HG02571 (cell line): ENCODE data around the gene PLCH1.

Experiments
- ATAC-seq: cut with Tn5 transposase; IDR thresholded peaks from one replicate; pipeline ENCODE4 v1.9.1; 2021; ENCODE audit warnings: mild to moderate bottlenecking, moderate library complexity; ENCODE audit not compliant: unreplicated experiment

PLCH1 gene

GRCh38 chr3:155491696-155492095, 253.2 kb downstream of the PLCH1 start:
- no peak for ATAC-seq

GRCh38 chr3:155488671-155489070, 256.2 kb downstream of the PLCH1 start:
- ATAC-seq = no peak

- ATAC-seq = no peak
Observed at GRCh38 chr3:155485897-155486296, 259.0 kb downstream of the PLCH1 start.

- ATAC-seq = no peak
Observed at GRCh38 chr3:155481591-155481990, 263.3 kb downstream of the PLCH1 start.

DNA sequence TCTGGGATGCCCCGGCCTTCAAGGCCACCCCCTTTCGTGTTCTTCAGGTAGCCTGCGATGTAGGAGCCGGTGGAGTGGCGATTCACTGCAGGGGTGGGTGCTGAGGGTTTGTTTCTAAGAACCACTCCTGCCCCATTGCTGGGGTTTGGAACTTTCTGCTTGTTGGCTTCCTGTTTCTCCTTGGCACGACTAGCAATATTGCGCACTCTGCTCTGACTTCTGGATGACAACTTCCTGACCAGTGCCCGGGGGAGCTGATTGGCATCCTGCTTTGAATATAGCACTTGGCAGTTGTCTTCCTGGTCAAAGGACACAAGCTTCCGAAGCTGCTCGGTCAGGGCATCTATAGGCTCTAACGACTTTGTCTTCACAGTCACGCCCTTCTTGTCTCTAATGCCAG, 263.8 kb downstream of the PLCH1 start:
- no peak for ATAC-seq

GRCh38 chr3:155465664-155466063, 279.2 kb downstream of the PLCH1 start:
- no peak for ATAC-seq

- ATAC-seq = no peak
Observed at GRCh38 chr3:155462672-155463071, 282.2 kb downstream of the PLCH1 start.

- ATAC-seq = no peak
Observed at GRCh38 chr3:155457591-155457990, 287.3 kb downstream of the PLCH1 start.

DNA sequence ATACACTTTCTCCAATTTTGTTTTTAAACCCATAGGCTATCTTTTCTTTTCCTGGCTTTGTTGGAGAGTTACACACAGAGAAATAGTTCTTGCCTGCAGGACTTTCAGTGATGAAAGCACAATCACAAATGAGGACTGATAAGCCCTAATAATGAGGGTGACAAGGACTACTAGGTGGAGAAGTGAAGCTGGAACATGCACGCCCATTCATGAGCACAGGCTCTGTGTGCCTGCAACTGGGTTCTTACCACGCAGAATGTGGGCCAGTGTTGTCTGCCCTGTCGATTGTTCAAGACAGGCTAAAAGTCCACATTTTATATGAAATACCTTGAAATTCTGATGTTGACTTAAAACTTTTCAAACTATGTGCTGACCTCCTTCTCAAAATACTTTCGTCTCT, 289.1 kb downstream of the PLCH1 start:
- no peak for ATAC-seq

- ATAC-seq = no peak
Observed at GRCh38 chr3:155453512-155453911, 291.4 kb downstream of the PLCH1 start.

- no peak for ATAC-seq
Observed at GRCh38 chr3:155449613-155450267, 295.1 kb downstream of the PLCH1 start.

DNA sequence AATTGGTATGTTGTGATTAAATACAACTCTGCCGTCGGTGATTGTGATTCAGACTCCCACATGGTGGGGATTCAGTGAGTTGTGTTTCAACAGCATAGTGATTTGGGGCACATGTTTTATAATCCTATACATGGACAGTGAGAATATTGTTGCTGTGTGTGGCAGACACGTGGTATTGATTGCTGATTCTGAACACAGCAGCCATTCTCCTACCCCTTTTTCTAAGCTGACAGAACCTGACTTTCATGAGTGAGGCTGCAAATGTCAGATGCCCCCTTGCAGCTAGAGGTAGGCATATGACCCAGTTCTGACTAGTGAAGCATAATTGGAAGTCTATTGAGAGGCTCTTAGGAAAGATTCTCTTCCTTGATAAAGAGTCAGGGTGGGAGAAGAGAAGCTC, 296.3 kb downstream of the PLCH1 start:
- ATAC-seq = no peak

- ATAC-seq = no peak
Observed at GRCh38 chr3:155446366-155446765, 298.5 kb downstream of the PLCH1 start.

- no peak for ATAC-seq
Observed at GRCh38 chr3:155444771-155445170, 300.1 kb downstream of the PLCH1 start.

GRCh38 chr3:155443815-155444214, 301.1 kb downstream of the PLCH1 start:
- no peak for ATAC-seq

- ATAC-seq = no peak
Observed at GRCh38 chr3:155442072-155442471, 302.8 kb downstream of the PLCH1 start.

GRCh38 chr3:155441506-155441905, 303.4 kb downstream of the PLCH1 start:
- ATAC-seq = no peak

GRCh38 chr3:155441026-155441425, 303.8 kb downstream of the PLCH1 start:
- ATAC-seq = no peak

DNA sequence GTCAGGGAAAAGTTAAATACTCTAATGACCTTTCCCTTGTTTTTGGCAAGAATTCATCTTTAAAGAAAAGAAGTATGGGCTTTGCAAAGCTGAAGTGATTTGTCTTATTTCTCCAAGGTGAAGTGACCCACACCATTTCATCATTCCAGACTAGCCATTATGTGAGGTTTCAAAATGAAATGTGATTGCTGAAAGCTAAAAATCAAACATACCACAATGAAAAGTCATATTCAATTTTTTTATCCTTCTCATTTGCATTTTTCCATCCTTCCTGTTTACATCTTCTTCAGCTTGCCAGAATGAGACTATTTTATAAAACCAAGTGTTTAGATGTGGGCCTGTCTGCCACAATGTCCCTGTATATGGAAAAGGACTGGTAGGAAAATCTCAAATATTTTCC, 309.1 kb downstream of the PLCH1 start:
- no peak for ATAC-seq

GRCh38 chr3:155431856-155432570, 312.9 kb downstream of the PLCH1 start:
- ATAC-seq = no peak

GRCh38 chr3:155428563-155428962, 316.3 kb downstream of the PLCH1 start:
- no peak for ATAC-seq

- no peak for ATAC-seq
Observed at GRCh38 chr3:155426524-155427230, 318.2 kb downstream of the PLCH1 start.
